Measurements from ENCODE around the gene SPATA46. TPM values are rescaled to one million over a fixed set of nuclear protein-coding genes. Genes with fewer than 3 reads are reported as not detected.

Gene SPATA46
- polyA plus RNA-seq, 1 donor from 2014 or later, result not detected

GRCh38 chr1:162386292-162387225 is 9.9 kb upstream of the SPATA46 start:
- peaks cover 17% of the 10 kb centered on the region for H3K27me3 Mint-ChIP-seq
- H3K36me3 Mint-ChIP-seq, result no peaks in the 10 kb centered on the region
- no peak overlapping the region for H3K27ac Mint-ChIP-seq
- H3K4me1 Mint-ChIP-seq, result peaks cover 0 to 8% (median 3%) of the 10 kb centered on the region in 3 donors
- H3K9me3 Mint-ChIP-seq, result no peaks in the 10 kb centered on the region
- no peak overlapping the region for H3K4me3 Mint-ChIP-seq

- H3K36me3 Mint-ChIP-seq, result no peaks in the 10 kb centered on the region
- H3K4me1 Mint-ChIP-seq, result peaks cover 0 to 8% (median 3%) of the 10 kb centered on the region in 3 donors
- no peak overlapping the region for H3K4me3 Mint-ChIP-seq
- H3K27ac Mint-ChIP-seq, result no peak overlapping the region
- no peaks in the 10 kb centered on the region for H3K9me3 Mint-ChIP-seq
- H3K27me3 Mint-ChIP-seq, result peaks cover 15% of the 10 kb centered on the region
Observed at GRCh38 chr1:162385702-162386101, 9.0 kb upstream of the SPATA46 start.

GRCh38 chr1:162385280-162385623 is 8.6 kb upstream of the SPATA46 start:
- Mint-ChIP-seq H3K4me3 (no peak overlapping the region), H3K9me3 (no peaks in the 10 kb centered on the region), H3K27ac (no peak overlapping the region), H3K4me1 (peaks cover 0 to 8% (median 3%) of the 10 kb centered on the region in 3 donors), H3K27me3 (peaks cover 11% of the 10 kb centered on the region), H3K36me3 (no peaks in the 10 kb centered on the region)

GRCh38 chr1:162384601-162385279 is 8.1 kb upstream of the SPATA46 start:
- Mint-ChIP-seq H3K27ac (no peak overlapping the region), H3K9me3 (no peaks in the 10 kb centered on the region), H3K4me1 (peaks cover 0 to 8% (median 3%) of the 10 kb centered on the region in 3 donors), H3K4me3 (no peak overlapping the region), H3K36me3 (no peaks in the 10 kb centered on the region), H3K27me3 (peaks cover 8% of the 10 kb centered on the region)

- Mint-ChIP-seq H3K4me1 (peaks cover 0 to 3% (median 0%) of the 10 kb centered on the region in 3 donors), H3K9me3 (no peaks in the 10 kb centered on the region), H3K27ac (no peak overlapping the region)
Observed at GRCh38 chr1:162384116-162384515, 7.5 kb upstream of the SPATA46 start.

GRCh38 chr1:162383516-162383915 is 6.9 kb upstream of the SPATA46 start:
- H3K27ac Mint-ChIP-seq, result no peak overlapping the region

More at GRCh38 chr1:162384116-162384515, 7.5 kb upstream of the SPATA46 start:
- no peaks in the 10 kb centered on the region for H3K36me3 Mint-ChIP-seq
- H3K4me3 Mint-ChIP-seq, result no peak overlapping the region
- H3K27me3 Mint-ChIP-seq, result peaks cover 5% of the 10 kb centered on the region

GRCh38 chr1:162383091-162383490 is 6.4 kb upstream of the SPATA46 start:
- H3K4me1 Mint-ChIP-seq, result no peaks in the 10 kb centered on the region
- H3K27me3 Mint-ChIP-seq, result peaks cover 4% of the 10 kb centered on the region

More at GRCh38 chr1:162383516-162383915, 6.9 kb upstream of the SPATA46 start:
- H3K36me3 Mint-ChIP-seq, result peaks cover 1% of the 10 kb centered on the region
- no peaks in the 10 kb centered on the region for H3K9me3 Mint-ChIP-seq
- peaks cover 6% of the 10 kb centered on the region for H3K27me3 Mint-ChIP-seq
- no peaks in the 10 kb centered on the region for H3K4me1 Mint-ChIP-seq
- no peak overlapping the region for H3K4me3 Mint-ChIP-seq

GRCh38 chr1:162381941-162382750 is 5.5 kb upstream of the SPATA46 start:
- H3K4me1 Mint-ChIP-seq, result no peaks in the 10 kb centered on the region
- H3K27me3 Mint-ChIP-seq, result peaks cover 3% of the 10 kb centered on the region
- H3K9me3 Mint-ChIP-seq, result no peaks in the 10 kb centered on the region
- H3K27ac Mint-ChIP-seq, result no peak overlapping the region
- peaks cover 1% of the 10 kb centered on the region for H3K36me3 Mint-ChIP-seq
- H3K4me3 Mint-ChIP-seq, result no peak overlapping the region

More at GRCh38 chr1:162383091-162383490, 6.4 kb upstream of the SPATA46 start:
- Mint-ChIP-seq H3K36me3 (peaks cover 1% of the 10 kb centered on the region), H3K4me3 (no peak overlapping the region), H3K9me3 (no peaks in the 10 kb centered on the region), H3K27ac (no peak overlapping the region)

- peaks cover 3% of the 10 kb centered on the region for H3K27me3 Mint-ChIP-seq
- peaks cover 1% of the 10 kb centered on the region for H3K36me3 Mint-ChIP-seq
- H3K9me3 Mint-ChIP-seq, result no peaks in the 10 kb centered on the region
- no peak within 1 kb of the TSS for H3K27ac Mint-ChIP-seq
- H3K4me1 Mint-ChIP-seq, result no peaks in the 10 kb centered on the region
- H3K4me3 Mint-ChIP-seq, result no peak within 1 kb of the TSS
Observed at GRCh38 chr1:162381383-162381782, 4.7 kb upstream of the SPATA46 start, which contains the start of gene C1orf226. Gene C1orf226 (plus strand): TSS chr1:162381728. CDS start chr1:162381902, 174 bp downstream.

GRCh38 chr1:162380061-162380846 is 3.6 kb upstream of the SPATA46 start:
- Mint-ChIP-seq H3K4me1 (no peaks in the 10 kb centered on the region), H3K9me3 (no peaks in the 10 kb centered on the region), H3K4me3 (no peak overlapping the region), H3K36me3 (peaks cover 1% of the 10 kb centered on the region), H3K27me3 (peaks cover 3% of the 10 kb centered on the region), H3K27ac (no peak overlapping the region)

- Mint-ChIP-seq H3K27ac (no peak overlapping the region), H3K27me3 (peaks cover 7% of the 10 kb centered on the region), H3K9me3 (no peaks in the 10 kb centered on the region), H3K36me3 (peaks cover 1% of the 10 kb centered on the region), H3K4me3 (no peak overlapping the region), H3K4me1 (no peaks in the 10 kb centered on the region)
Observed at GRCh38 chr1:162375463-162375862, 1.2 kb downstream of the SPATA46 start.

- H3K4me3 Mint-ChIP-seq, result no peak overlapping the region
- H3K4me1 Mint-ChIP-seq, result no peaks in the 10 kb centered on the region
- no peaks in the 10 kb centered on the region for H3K9me3 Mint-ChIP-seq
- no peak overlapping the region for H3K27ac Mint-ChIP-seq
- peaks cover 7% of the 10 kb centered on the region for H3K27me3 Mint-ChIP-seq
- peaks cover 1% of the 10 kb centered on the region for H3K36me3 Mint-ChIP-seq
Observed at GRCh38 chr1:162374406-162374805, 2.2 kb downstream of the SPATA46 start.

GRCh38 chr1:162373541-162374260 is 3.0 kb downstream of the SPATA46 start:
- Mint-ChIP-seq H3K27me3 (peaks cover 4% of the 10 kb centered on the region), H3K4me1 (no peaks in the 10 kb centered on the region), H3K9me3 (no peaks in the 10 kb centered on the region), H3K4me3 (no peak overlapping the region), H3K27ac (no peak overlapping the region), H3K36me3 (no peaks in the 10 kb centered on the region)

- peaks cover 6% of the 10 kb centered on the region for H3K27me3 Mint-ChIP-seq
- H3K4me3 Mint-ChIP-seq, result no peak overlapping the region
- no peaks in the 10 kb centered on the region for H3K4me1 Mint-ChIP-seq
- no peaks in the 10 kb centered on the region for H3K9me3 Mint-ChIP-seq
- H3K27ac Mint-ChIP-seq, result no peak overlapping the region
- no peaks in the 10 kb centered on the region for H3K36me3 Mint-ChIP-seq
Observed at GRCh38 chr1:162373072-162373427, 3.6 kb downstream of the SPATA46 start.

Data from IgD-negative memory B cell (primary cell).